Hematopoietic multipotent progenitor cell treated with erythropoietin and hydrocortisone succinate and interleukin-3 and kit ligand, for 6 days (in vitro differentiated cells): ENCODE results near the gene APLP2.
"Not testable (repeated sequence)": the region's sequence is repeated elsewhere in the genome, so short reads cannot be mapped to it uniquely, and the experiment has no call there.

Experiments
- DNase-seq: peaks from one replicate; pipeline ENCODE4 v3.0.0-alpha.2; 2015

APLP2 gene

DNA sequence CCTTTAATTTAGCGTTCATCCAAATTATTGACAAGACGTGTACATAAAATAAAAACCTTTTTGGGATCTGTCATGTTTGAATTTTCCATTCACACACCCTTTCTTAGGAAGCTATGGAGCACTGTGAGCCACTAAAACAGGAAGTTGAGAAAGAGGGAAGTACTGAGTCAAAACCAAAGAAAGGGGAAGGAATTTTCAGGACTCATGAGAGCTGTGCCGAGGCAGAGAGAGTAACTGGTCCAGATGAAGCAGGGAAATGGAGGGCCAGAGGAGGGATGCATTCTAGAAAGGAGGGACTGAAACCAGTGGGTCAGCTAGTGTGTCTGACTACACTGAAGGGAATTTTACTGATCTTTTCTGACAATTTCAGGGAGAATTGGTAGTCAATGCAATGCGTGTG is 24.9 kb downstream of the APLP2 start:
- DNase-seq = peak; percentile 41

DNA sequence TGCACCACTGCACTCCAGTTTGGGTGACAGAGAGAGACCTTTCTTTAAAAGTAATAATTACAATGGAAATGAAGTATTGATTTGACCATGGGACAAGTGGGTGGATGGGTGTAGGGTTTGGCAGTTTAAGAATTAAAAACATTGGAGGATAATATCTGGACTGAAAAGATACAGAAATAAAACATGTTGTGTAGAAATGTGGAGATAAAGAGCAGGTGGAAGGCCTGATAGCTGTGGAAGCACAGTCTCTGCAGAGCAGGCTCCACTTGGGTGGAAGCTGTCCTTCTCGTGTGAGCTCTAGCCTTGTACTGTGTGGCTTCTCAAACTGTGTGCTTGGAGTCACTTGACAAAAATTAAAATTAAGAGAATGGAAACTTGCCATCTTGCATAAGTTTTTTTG is 25.6 kb downstream of the APLP2 start:
- peak; percentile 92 for DNase-seq

DNA sequence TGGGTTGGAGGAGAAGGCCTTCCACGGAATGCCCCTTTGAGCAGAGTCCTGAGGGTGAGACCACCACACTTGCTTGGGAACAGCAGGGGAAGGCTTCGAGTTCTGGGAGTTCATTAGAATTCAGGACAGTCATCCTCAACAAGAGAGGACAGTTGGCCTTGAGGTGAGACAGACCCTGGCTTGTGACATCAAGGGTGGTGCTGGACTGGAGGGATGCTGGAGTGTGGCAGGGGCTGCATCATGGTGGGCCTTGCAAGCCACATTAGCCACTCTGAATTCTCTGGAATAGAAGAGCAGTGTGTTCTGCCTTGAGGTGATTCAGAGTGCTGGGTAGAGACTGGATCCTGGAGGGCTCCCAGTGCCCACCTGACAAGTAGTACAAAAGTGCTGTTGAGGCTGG is 26.3 kb downstream of the APLP2 start:
- DNase-seq = no peak

DNA sequence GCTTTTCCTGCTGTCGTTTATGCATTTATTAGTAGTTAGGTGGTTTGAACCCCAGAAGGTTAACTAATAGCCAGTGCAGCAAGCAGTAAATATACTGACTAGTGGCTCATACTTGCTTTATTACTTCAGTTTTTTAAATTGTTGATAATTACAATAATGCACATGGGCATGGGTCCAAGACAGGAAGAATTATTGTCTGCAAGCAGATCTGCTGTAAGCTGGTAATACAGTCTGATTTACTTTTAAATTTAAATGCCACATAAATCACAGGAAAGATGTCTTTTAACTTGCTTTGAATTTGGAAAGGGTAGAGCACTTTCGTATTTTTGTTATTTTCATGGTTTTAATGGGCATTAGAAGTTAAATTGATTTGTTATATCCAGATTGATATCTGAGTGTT is 27.1 kb downstream of the APLP2 start:
- DNase-seq = no peak

DNA sequence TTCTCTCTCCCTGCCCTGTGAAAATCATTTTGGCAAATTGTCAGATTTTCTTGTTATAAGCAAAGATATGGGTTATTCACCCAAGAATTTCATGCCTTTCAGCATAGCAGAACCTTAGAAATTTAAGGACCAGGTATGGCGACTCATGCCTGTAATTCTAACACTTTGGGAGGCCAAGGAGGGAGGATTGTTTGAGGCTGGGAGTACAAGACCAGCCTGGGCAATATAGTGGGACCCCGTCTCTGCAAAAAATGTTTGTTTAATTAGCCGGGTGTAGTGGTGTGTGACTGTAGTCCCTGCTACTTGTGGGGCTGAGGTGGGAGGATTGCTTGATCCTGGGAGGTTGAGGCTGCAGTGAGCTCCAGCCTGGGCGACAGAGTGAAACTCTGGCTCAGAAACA is 27.6 kb downstream of the APLP2 start:
- DNase-seq = no peak

DNA sequence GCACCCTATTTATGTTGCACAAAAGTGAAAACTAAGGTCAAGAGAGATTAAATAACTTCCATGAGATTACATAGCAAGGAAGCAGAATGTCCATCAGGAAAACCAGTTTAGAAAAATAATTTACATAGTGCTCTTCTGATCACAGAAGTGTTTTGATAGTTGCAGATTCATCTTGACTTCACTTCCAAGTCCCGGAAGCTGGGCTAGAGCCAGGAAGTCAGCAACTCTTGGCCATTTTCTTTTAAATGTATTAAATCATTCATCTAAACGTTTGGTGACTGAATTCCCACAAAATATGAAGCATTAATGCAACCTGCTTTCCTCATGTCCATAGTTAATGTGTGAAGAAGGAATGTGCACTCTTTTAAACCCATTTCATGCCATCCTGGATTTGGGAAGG is 29.7 kb downstream of the APLP2 start:
- no peak for DNase-seq

DNA sequence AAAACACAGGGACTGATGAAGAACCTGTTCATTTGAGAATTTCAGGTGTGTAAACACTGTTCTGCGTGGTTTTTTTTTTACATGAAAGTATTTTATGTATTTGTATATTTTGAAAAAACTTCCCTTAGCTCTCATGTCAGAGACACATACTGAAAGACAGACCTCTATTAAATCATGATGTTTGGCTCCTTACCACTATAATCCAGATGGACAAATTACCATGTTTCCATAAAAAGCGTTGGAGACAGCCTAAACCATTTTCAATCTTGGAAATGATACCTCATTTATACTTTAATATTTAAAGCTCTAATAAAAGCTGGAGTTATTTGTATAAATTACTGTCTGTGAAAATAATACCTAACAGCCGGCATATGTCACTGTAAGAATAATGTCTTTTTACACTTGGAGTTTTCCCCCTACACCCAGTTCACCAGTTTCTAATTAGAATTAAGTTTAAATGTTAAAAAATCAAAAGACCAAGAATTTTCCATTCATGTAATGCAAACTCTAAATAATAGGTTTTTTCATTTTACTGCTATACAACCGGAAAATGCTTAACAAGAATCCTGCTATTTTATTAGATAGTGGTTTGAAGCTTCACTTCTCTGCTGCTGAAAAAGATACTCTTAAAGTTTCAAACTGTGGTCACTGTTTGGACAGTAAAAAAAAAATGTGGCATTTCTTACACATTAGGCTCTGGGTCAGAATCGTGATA is 30.8 kb downstream of the APLP2 start:
- no peak for DNase-seq

DNA sequence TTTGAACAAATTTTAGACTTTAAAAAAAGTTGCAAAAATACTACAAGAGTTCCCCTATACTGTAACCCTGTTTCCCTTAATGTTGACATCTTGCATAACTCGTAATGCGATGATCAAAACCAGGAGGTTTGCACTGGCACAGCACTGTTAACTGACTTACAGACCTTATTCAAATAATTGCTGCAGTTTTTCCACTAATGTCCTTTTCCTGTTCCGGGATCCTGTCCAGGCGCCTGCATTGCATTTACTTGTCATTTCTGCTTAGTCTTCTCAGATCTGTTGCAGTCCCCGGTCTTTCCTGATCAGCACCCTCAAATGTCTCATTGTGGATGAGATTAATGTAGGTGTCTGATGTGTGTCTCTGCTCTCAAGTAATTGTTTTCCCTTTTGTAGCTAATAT is 32.0 kb downstream of the APLP2 start:
- no peak for DNase-seq

DNA sequence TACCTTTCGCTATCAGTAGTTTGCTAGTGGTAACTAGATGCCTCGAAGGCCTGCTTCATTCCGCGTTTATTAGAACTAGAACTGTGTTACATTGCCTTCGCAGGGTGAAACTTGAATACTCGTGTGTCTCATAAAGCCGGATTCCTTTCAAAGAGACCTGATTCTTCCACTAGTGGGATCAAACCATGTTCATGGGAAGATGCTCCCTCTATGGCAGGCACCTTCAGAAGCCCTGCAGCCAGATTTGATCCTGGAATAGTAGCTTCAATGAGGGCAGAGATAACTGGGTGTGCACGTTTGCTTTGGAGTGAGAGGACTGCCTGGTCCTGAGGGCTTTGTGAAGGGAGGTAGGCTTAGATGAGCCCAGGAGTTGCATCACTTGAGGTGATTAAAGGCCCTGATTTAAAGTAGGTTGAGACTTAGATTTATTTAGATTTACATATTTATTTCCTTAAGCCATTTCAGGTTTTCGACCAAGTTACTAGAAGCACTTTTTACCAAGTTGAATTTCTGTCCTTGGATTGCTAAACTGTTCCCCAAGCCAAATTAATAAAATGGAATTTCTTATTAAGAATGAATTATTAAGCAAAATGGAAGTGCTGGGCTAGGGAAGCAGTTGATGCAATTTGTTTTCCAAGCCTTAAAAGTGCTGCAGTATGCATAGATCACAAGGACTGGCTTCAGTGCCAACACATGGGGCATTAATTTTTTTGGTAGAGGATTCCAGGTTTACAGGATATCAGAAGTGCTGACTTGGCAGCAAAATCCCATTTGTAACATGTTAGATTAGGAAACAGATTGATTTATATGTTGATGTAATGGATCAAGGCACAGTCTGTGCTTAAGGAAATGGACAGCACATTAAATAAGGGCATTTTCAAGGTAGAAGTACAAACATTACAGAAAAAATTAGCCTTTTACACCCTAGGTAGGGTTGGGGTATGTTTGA is 32.9 kb downstream of the APLP2 start:
- DNase-seq = no peak

DNA sequence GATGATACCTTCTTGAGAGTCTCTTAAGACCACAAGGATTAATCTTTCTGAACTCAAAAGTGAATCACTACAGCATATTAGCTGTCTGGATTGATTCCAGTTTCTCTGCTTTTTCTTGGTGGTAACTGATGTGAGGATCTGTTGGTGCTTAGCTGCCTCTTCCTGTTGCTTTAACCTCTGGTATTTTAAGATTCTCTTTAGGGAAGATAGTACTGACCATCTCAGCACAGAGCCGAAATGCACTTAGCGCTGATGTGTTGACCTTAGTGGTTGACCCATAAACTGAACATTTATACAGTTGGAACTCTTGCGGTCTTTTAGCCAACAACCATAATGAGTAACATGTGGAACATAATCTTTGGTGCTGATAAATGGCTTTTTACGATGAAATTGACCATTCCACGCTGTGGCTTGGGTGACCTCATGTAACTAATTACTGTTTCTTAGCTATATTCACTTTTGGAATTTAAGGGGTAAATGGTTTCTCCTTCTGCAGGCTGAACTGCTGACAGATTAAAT is 33.7 kb downstream of the APLP2 start:
- no peak for DNase-seq

DNA sequence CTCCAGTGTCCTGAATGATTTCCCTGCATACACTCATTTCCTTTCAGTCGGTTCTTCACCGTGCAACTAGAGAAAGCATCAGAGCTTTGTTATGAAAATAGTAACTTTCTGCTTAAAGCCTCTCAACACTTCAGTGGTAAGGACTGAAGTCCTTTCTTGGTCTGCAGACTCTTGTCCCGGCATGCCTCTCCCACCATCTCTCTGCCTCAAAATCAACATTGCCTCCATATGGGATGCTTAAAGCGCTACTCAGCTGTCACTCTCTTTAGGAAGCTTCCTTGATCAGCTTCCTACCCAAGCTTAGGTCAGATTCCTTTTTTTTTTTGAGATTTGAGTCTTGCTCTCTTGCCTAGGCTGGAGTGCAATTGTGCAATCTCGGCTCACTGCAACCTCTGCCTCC is 36.7 kb downstream of the APLP2 start:
- DNase-seq = no peak

DNA sequence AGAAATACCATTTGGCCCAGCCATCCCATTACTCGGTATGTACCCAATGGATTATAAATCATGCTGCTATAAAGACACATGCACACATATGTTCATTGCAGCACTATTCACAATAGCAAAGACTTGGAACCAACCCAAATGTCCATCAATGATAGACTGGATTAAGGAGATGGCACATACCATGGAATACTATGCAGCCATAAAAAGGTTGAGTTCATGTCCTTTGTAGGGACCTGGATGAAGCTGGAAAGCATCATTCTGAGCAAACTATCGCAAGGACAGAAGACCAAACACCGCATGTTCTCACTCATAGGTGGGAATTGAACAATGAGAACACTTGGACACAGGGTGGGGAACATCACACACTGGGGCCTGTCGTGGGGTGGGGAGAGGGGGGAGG is 39.0 kb downstream of the APLP2 start:
- DNase-seq = not testable (repeated sequence)

DNA sequence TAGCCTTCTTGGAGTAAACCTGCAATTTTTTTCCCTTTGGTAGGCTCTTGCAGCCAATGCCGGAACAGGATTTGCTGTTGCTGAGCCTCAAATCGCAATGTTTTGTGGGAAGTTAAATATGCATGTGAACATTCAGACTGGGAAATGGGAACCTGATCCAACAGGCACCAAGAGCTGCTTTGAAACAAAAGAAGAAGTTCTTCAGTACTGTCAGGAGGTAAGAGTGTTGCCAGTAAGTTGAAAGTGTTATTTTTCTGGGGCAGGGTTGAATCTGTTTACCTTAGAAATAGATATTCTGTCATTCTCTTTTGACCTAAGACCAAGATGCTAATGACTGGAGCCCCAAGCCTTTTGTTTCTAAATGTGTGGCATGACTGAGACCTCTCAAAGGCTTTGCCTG is 39.7 kb downstream of the APLP2 start:
- DNase-seq = no peak

DNA sequence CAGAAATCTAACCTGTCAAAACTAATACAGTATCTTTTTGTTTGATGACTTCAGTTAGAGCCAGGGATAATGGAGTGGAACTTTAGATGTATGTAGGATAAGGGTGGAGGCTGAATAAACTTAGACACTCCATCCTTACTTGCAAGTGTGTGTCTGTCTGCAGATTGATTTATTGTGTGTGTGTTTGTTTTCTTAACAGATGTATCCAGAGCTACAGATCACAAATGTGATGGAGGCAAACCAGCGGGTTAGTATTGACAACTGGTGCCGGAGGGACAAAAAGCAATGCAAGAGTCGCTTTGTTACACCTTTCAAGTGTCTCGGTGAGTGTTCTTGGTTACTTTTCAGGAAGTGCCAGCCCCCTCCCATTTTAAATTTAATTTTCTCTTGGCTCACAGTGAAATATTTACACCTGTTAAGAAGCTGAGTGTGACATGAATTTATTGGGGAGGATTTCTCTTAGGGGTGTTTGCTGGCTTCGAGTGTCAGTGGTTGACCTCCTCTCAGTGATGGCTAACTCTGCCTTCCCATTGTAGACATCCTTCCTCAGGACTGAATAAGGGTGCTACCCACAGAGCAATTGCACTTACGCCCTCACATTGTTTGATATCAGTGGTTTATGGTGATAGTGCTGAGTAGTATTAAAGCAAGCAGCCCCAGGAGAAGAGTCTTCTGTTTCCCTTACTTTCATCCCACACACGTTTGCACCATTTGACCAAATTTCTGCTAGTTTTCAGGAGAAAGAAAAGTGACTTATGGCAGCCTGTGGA is 40.8 kb downstream of the APLP2 start:
- DNase-seq = no peak

DNA sequence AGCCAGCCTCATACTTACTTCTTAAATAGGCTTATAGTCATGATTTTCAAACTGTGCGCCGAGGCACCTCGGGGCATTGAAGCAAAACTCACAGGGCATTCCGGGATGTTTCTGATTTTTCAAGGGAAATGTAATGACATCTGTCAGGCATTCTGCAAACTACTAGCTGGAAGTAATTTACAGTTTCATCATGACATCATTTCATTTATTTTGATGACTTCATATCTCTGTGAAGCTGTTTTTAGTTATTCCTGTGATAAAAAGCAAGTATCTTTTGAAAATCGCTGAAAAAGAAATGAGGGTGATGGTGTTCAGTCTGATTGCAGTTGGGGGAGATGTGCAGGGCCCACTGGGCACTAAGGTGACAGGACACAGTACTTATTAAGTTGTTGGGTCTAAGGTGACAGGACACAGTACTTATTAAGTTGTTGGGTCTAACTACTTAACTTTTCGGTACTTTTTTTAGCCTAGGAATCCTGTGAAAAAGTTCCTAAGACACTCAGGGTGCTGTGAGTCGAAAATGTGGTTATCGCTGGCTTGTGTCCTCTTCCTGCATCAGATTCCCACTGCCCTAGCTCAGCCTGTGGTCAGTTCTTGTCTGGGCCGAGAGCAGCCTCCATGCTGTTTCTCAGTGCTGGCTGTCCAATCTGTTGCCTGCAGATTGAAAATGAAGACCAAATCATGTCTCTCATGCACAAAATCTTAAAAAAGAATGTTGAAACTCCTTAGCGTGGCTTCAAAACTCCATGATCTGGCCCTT is 42.6 kb downstream of the APLP2 start:
- no peak for DNase-seq

DNA sequence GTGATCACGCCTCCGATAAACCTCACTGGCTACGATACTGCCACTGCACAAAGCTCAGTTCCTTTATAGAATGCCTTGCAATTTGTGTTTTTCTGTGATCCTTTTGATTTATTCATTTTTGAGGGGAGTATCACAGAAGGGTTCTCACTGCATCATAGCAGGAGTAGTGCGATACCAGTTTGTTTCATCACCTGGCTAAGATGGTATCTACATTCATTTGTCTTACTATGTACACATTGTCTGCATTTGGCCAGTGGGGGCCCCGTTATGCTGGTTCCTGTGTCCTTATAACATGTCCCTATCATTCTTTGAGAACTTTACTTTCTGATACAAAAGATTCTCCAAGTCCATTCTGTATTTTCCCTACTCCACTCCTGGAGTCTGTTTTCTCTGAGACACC is 44.6 kb downstream of the APLP2 start:
- DNase-seq = no peak

DNA sequence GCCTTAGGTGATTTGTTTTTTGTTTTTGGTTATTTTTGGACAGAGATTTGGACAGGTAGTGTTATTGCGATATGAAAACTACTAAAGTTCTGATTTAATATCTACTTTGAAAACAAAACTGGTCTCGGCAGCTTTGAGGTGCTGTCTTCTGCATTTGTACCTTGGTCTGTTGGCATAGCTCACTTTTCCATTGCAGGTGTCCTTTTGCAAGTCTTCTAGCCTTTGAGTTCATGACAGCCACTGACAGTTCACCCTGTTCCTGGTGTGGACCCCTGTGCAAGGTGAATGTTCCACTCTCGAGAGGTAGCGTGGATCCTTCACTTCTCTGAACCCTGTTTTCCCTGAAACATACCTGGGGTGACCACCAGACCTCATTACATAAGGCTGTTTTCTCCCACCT is 45.0 kb downstream of the APLP2 start:
- no peak for DNase-seq

DNA sequence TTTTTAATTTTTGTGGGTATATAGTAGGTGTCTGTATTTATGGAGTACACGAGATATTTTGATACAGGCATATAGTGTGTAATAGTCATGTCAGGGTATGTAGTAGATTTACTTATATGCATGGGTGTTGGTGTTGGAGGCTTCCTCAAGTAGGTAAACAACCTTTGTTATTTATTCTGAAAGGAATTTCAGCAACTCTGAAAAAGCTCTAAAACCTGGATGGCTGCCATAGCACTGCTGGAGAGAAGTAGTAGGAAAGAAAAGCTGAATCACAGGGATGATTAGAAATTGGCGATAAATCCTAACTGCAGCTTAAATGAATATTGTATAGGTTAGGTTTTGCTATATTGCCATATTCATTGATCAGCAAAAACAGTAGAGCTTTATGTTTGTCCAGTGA is 45.5 kb downstream of the APLP2 start:
- no peak for DNase-seq

DNA sequence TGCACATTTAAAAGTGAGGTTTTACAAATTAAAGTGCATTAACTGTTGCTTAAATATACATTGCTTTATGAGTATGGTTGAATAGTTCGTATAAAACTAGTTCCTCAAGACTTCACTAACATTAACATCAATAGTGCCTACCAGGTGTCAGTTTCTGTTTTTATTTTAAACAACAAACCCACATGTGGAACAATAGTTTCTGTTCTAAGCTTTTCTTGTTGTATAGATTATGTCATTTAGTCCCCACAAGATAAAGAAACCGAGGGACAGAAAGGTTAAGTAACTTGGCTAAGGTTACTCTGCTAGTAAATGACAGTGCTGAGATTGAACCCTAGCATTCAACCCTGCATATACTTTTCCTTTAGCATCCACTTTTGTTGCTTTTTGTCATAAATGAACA is 48.5 kb downstream of the APLP2 start:
- DNase-seq = no peak

DNA sequence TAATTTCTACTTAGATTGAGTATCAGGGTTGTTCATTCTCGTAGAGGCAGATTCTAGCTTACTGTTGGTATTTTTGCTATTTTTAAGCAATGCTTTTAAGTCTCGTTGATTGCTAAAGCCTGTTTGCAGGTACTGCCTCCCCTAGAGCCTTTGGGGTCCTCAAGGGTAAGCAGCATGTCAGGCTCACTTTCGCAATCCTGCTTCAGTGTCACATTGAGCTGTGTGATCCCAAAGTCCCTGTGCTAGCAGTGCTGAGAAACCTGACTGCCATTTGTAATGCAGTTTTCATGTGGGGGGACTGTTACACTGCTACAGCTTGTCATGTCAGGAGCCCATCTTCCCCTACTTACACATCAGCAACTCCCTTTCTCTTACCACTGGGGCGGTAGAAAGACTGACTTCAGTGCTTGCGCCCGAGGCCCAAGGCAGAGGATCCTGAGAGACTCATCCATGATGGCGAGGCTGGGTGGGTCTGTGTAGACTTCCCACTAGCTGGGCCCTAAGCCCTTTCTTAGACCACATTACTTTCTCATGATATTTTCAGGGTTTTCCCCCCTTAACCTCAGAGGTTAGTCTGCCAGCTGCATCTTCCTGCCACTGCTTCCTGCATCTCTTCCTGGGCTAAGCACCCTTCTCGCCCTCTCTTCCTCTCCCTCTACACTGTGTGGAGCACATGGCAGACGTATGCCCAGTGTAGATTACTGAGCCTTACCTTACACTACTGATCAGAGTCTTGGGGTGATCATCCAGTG is 49.1 kb downstream of the APLP2 start:
- DNase-seq = no peak

DNA sequence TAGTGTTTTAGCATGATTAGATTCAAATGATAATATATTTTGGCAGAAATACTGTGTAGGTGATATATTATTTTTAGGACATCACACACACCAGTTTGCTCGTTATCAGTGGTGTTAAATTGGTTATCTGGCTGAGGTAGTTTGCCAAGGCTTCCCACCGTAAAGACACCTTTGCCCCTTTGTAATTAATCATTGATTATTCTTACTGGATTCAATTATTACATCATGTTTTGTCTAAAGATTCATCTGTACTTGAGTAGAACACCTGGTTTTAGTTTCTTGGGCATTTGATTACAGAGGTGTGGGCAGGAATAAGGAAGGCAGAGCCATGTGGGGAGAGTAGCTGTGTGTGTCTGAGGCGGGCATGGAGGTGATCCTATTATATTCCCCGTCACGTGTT is 50.4 kb downstream of the APLP2 start:
- no peak for DNase-seq

DNA sequence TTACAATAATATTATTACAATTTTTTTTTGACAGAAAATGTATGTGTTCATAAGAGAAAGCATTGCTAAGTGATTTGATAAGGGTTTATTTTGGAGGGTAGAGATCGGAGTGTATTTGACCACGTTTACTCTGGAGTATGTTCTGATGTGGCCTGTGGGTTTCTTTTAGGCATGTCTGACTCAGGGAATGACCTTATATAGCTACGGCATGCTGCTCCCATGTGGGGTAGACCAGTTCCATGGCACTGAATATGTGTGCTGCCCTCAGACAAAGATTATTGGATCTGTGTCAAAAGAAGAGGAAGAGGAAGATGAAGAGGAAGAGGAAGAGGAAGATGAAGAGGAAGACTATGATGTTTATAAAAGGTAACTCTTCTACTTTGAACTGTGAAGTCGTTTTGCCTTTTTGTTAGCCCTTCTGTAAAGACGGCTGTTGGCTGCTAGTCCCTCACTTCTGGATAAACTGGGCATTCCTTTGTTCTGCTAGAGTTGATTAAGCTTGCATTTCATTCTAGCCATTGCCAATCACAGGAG is 51.8 kb downstream of the APLP2 start:
- no peak for DNase-seq
